NCI-H82 (cell line): ENCODE results near the gene POLD4.

ENCODE experiments used
- DNase-seq: peaks from one replicate; lab custom pipeline; 2025; lab: John Stamatoyannopoulos, UW

The POLD4 gene

DNA sequence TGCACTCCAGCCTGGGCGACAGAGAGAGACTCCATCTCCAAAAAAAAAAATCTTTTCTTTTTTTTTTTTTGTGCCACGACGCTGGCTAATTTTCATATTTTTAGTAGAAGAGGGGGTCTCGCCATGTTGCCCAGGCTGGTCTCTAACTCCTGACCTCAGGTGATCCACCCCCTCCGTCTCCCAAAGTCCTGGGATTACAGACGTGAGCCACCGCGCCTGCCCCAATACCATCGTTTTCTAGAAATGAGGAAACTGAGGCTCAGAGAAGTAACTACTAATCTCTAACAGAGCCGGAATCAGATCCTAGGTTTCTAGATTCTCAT lies 36.5 kb downstream of the POLD4 start:
- DNase-seq, result no peak

DNA sequence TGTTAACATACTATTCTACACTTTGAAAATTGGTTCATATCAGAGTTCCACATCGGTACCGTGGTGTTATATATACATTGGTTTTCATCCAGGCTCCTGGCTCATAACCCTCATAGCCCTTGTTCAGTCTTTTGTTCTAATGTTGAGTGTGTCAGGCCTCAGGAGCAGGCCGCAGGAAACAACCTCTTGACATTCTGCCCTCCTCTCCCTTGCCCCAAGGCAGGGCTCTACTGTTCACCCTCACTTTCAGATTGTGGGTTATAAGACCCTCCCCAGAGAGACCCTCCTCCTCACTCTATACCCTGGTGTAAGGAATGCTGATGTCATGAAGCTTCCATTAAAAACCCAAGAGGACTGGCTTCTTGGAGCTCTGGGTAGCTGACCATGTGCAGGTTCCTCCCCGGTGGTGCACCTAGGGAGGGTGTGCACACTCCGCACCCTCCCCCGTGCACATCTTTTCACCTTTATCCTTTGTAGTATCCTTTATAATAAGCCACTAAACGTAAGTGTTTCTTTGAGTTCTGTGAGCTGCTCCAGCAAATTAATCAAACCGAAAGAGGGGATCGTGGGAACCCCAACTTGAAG lies 37.9 kb downstream of the POLD4 start:
- DNase-seq, result no peak

DNA sequence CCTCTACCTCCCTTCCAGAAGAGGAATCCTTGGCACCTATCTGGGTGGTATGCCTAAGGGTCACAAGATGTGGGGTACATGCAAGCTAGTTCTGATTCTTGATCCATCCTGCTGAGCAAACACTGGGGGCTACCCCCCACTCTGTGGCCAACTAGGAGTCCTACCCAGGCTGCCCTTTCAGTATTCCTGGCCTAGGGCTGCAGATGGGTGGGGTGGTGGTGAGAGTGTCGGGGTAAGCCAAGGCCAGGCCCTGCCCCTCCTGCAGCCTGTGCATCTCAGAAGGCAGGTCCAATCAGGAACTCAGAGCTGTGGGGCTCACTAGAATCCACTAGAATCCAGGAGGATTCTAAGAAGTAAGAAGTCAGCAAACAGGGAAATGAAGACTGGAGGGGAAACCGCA lies 39.1 kb downstream of the POLD4 start:
- DNase-seq, result no peak

DNA sequence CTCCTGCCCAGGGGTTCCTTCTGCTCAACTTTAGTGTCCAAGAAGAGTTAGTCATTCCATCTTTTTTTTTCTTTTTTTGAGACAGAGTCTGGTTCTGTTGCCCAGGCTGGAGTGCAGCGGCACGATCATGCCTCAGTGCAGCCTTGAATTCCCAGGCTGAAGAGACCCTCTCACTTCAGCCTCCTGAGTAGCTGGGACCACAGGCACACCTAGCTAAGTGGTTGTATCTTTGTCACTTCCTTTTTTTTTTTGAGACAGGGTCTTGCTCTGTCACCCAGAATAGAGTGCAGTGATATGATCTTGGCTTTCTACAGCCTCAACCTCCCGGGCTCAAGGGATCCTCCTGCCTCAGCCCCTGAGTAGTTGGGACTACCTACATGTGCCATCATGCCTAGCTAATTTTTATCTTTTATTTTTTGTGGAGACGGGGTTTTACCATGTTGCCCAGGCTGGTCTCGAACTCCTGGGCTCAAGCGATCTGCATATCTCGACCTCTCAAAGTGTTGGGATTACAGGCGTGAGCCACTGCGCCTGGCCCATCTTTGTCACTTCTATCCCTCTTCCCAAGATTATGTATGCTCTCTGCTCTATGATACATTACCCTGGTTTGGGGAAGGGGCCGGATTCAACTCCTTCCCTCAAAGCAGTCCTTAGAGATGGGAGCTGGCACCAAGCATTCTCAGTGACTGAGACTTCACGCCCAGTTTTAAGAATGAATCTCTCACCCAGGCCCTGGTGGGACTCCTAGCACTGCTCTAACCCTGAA lies 40.0 kb downstream of the POLD4 start:
- DNase-seq, result no peak

- DNase-seq, result no peak
These were observed 40.9 kb downstream of the POLD4 start for GRCh38 chr11:67312187-67313021.

- no peak for DNase-seq
These were observed 41.7 kb downstream of the POLD4 start for GRCh38 chr11:67311556-67312082.

- DNase-seq, result no peak
These were observed 42.2 kb downstream of the POLD4 start for GRCh38 chr11:67311051-67311555.

DNA sequence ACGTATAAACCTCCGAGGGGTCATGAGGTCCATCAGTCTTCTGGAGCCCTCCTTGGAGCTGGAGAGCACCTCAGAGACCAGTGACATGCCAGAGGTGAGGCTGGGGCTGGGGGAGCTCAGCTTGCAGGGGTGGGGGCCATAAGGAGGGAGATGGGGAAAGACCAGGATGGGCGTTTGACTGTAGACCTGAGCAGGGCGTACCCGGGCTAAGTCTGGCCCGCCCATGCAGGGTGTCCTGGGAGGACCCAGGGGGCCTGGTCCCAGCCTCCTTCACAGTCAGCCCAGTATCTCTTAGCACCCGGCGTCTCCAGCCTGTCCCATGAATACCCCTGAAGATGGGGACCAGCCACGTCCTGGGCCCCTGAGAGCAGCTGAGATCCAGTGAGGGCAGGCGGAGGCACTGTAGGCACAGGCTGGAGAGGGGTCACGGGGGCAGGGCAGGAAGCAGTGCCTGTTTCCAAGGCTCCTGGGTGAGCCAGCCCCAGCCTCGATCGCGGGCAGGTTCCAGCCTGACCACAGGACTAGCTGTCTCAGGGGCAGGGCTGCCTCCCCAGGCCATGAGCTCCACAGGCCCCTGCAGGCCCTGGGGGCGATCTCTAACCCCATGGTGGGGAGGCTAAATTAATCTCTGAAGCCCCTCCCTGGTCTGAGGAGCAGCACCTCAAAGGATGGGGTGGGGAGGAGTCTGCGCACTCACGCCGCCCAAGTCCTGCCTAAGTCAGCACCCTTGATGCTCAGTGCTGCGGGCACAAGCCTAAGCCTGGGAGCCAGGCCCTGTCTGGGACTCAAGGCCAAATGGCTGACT lies 42.9 kb downstream of the POLD4 start:
- no peak for DNase-seq

DNA sequence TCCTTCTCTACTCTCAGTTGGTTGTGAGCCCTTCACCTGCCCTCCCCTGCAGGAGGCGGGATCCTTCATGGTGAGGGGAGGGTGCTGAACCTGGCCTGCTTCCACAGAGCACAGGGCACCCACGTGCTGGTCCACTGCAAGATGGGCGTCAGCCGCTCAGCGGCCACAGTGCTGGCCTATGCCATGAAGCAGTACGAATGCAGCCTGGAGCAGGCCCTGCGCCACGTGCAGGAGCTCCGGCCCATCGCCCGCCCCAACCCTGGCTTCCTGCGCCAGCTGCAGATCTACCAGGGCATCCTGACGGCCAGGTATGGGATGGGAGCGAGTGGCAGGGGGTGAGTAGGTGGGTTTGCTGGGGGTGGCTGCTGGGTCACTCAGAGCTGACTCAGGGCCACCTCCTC lies 43.7 kb downstream of the POLD4 start:
- no peak for DNase-seq

- peak; percentile 20 for DNase-seq
These were observed 44.2 kb downstream of the POLD4 start for GRCh38 chr11:67309166-67309565.

- no peak for DNase-seq
These were observed 45.1 kb downstream of the POLD4 start for GRCh38 chr11:67308031-67308866.

DNA sequence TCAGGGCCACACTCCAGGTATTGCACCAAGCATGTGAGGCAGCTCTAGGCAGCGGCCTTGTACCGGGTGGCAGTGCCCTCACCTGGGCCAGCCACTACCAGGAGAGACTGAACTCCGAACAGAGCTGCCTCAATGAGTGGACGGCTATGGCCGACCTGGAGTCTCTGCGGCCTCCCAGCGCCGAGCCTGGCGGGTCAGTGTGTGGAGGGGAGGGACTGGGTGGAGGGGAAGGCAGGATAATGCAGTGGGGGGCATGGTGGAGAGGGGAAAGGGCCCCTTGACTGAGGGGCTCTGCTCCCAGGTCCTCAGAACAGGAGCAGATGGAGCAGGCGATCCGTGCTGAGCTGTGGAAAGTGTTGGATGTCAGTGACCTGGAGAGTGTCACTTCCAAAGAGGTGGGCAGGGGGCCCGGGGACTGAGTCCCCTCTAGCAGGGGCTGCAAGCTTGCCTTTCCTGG lies 45.8 kb downstream of the POLD4 start:
- no peak for DNase-seq

- DNase-seq, result no peak
These were observed 46.4 kb downstream of the POLD4 start for GRCh38 chr11:67306769-67307544.

DNA sequence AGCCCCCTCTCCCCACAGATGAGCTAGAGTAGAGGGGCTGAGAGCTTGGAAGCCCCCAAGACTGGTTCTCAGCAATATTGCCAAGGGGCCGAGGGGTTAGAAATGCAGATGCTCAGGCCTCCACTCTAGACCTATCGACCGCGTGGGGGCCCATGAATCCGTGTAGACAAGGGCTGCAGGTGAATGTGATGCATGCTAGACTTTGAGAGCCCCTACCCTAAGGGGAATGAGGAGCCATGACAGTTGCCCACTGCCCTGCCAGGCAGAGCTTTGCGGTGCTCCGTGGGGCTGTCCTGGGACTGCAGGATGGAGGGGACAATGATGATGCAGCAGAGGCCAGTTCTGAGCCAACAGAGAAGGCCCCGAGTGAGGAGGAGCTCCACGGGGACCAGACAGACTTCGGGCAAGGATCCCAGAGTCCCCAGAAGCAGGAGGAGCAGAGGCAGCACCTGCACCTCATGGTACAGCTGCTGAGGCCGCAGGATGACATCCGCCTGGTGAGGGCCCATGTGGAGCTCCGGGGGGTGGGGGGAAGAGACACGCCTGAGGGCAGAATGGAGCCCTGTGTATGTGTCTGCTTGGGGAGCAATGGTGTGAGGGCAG lies 48.7 kb downstream of the POLD4 start:
- DNase-seq, result no peak

DNA sequence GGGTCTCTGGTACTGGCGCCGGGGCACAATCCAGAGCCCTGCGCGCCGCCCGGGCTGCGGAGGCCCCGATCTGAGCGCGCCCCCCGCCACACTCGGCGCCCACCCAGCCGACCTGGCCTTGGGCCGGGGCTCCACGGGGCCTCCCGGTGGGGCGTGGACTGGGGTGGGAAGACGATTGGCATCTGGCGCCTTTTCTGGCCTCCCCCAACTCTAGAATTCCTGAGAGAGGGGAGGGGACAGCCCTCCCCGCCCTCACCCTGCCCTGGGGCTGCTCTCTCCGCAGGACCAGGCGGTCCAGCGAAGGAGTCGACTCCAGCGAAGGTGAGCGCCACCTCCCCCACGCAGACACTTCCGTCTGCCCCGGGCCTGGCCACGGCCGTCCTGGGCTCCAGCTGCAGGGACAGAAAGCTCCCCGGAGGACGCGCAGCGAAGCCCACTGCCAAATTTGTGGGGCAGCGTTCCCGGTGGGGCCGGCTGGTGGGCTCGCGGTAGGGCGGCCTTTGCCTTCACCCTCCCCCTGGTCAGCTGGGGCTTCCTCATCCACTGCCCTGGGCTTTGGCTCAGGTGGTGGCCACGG lies 49.4 kb downstream of the POLD4 start:
- DNase-seq, result no peak

GRCh38 chr11:67303132-67303834 lies 50.1 kb downstream of the POLD4 start, which contains the start of gene SSH3:
TSS of gene SSH3 (plus strand) at chr11:67303530. CDS start at chr11:67303626, 96 bp downstream.
- DNase-seq, result peak; percentile 61

DNA sequence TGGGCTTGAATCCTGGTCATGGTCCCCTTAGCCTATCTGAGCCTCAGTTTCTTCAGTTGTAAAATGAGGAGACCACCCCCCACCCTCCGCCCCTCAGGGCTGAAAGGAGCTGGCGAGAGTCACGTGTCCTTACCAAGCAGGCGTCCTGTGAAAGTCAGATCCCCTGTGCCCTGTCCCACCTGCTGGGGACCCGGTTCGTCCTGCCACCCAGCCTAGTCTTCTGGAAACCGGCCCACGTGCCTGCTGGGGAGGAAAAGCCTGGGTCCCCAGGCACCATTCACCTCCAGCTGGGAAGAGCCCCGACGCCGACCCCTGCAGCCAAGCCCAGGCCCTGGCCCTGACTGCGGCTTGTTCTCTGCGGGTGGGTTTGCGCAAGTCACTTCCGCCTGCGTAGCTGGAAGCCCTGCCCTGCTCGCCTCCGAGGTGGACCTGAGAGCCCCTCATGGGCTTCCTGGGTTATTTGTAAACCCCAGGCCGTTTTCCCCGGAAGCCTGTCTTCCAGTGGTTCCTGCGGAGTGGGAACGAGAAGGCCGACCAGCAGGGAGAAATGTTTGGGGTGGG lies 50.7 kb downstream of the POLD4 start:
- DNase-seq, result no peak

DNA sequence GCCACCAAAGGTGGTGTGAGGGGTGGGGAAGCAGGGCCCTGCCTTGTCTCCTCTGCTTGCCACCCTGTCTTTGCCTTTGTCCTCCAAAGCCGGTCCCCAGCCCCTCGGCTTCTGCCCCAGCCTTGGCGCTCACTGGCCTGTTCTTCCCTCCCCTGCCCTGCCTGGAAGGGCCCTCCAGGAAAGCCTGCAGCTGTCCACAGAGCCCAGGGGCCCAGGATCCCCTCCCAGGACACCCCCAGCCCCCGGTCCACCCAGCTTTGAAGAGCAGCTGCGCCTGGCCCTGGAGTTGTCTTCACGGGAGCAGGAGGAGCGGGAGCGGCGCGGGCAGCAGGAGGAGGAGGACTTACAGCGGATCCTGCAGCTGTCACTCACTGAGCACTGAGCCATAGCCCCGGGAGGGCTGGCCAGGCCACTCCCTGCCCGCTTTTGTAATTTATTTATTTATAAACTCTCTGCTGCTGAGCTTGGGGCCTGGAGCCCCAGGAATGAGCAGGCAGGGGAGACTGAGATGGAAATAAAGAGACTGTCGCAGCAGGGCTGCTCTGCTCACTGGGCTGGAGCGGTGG lies 51.3 kb downstream of the POLD4 start:
- peak; percentile 78 for DNase-seq
